Spleen (tissue), 11 donors: ENCODE measurements around the gene IGLON5. TPM values are rescaled to one million over a fixed set of nuclear protein-coding genes. Genes with fewer than 3 reads are reported as not detected.

Experiments
- DNase-seq: peaks from one replicate; pipeline ENCODE4 v3.0.0-alpha.2; 2020
- H3K27ac ChIP-seq, 8 donors: fragments of 200-600 bp; sonication (generic) in 7 of 8; 1 replicate in 4 of 8; 2 replicates in 4 of 8; pipeline versions ENCODE4 v1.5.0 to v1.8.0; 2016 to 2021; ENCODE audit warnings: inconsistent platforms in 4 of 8, mild to moderate bottlenecking in 4 of 8, moderate library complexity in 1 of 8
- H3K27me3 ChIP-seq, 7 donors: fragments of 200-600 bp; sonication (generic) in 6 of 7; replicated peaks in 1 of 7; 1 replicate in 4 of 7; 2 replicates in 3 of 7; pipeline versions ENCODE4 v1.5.0 to v1.8.0; 2016 to 2021; ENCODE audit warnings: inconsistent platforms in 3 of 7, mild to moderate bottlenecking in 1 of 7
- H3K36me3 ChIP-seq, 6 donors: fragments of 200-600 bp; sonication (generic) in 5 of 6; 1 replicate in 4 of 6; 2 replicates in 2 of 6; pipeline versions ENCODE4 v1.5.0 to v1.8.0; 2016 to 2021; ENCODE audit warnings: inconsistent platforms in 2 of 6
- H3K4me1 ChIP-seq, 6 donors: fragments of 200-600 bp; sonication (generic) in 5 of 6; 1 replicate in 3 of 6; 2 replicates in 3 of 6; pipeline versions ENCODE4 v1.5.0 to v1.8.0; 2016 to 2021; ENCODE audit warnings: inconsistent platforms in 3 of 6
- H3K4me3 ChIP-seq, 8 donors: fragments of 200-600 bp; sonication (generic) in 7 of 8; 1 replicate in 4 of 8; 2 replicates in 4 of 8; pipeline versions ENCODE4 v1.5.0 to v1.8.0; 2016 to 2021; ENCODE audit warnings: inconsistent platforms in 4 of 8, mild to moderate bottlenecking in 4 of 8, moderate library complexity in 2 of 8
- H3K9me3 ChIP-seq, 8 donors: fragments of 200-600 bp; sonication (generic) in 7 of 8; 1 replicate in 4 of 8; 2 replicates in 4 of 8; pipeline versions ENCODE4 v1.5.0 to v1.8.0; 2016 to 2021; ENCODE audit warnings: inconsistent platforms in 4 of 8
- CTCF ChIP-seq, 11 experiments: fragments of 200-600 bp in 7 of 11; fragments of 450-650 bp in 4 of 11; sonication (generic) in 4 of 11; IDR thresholded peaks in 8 of 11; conservative IDR thresholded peaks in 3 of 11; 1 replicate in 7 of 11; 2 replicates in 4 of 11; pipeline versions ENCODE4 v1.4.0 to v1.8.0; 2016 to 2021; ENCODE audit warnings: antibody characterized with exemption in 11 of 11, inconsistent platforms in 4 of 11, mild to moderate bottlenecking in 1 of 11
- POLR2A ChIP-seq, 3 donors: fragments of 450-650 bp; IDR thresholded peaks; one replicate each; pipeline ENCODE4 v1.5.1; 2017; ENCODE audit warnings: antibody characterized with exemption in 3 of 3, mild to moderate bottlenecking in 1 of 3
- POLR2AphosphoS5 ChIP-seq, 3 donors: sonication (generic); formaldehyde crosslinking; IDR thresholded peaks; one replicate each; pipeline ENCODE4 v1.5.1; 2017; ENCODE audit warnings: antibody characterized with exemption in 3 of 3
- WGBS, 5 donors: extraction: QIAGEN DNeasy Blood & Tissue Kit in 3 of 5; methylation state at CpG; one replicate each; pipeline versions ENCODE4 v1.1.5 to v1.1.7; 2013 to 2018; 5-methylcytosine and 5-hydroxymethylcytosine counted together
- intact Hi-C: fragments of 100-400 bp; cut with DNase I; formaldehyde crosslinking; loops from one replicate; pipeline ENCODE4 v1.15.0; 2023; ENCODE audit warnings: low total_unique reads
- polyA plus RNA-seq, 3 donors: library from polyadenylated mRNA; stranded (reverse); fragments of 200-250 nt; gene quantifications; one replicate each; pipeline ENCODE4 v1.2.1, GENCODE V29; 2013
- total RNA-seq, 7 donors: library from RNA; depleted of rRNA in 3 of 7; stranded (reverse); fragments of >200 nt in 3 of 7; fragmentation: NEBNext Ultra II Directional in 4 of 7; extraction: Animal tissue kit (Norgen Biotek cat#: 25700) in 4 of 7; gene quantifications; one replicate each; pipeline versions ENCODE4 v1.1.0 to v1.2.1, GENCODE V29; 2016 to 2021
- donor health status: healthy with polysubstance abuse.
- donor health status: DM: no; HTN: no; CAD: no; lungs with moderate emphysema.
- donor health status: DM: no; HTN: no; CAD: no.
- donor health status: Bipolar disorder and iron deficiency.
- donor health status: healthy.
- donor health status: DM: no; HTN: no; CAD: no.
- donor health status: DM: yes; HTN: yes; CAD: no.

IGLON5 gene
- total and polyA plus RNA-seq, 10 donors = 0.03 TPM; not detected in 9

- Histone ChIP-seq H3K27ac (no peak overlapping the region), H3K36me3 (no peaks in the 10 kb centered on the region), H3K4me3 (no peak overlapping the region), H3K4me1 (peaks cover 0 to 13% (median under 1%) of the 10 kb centered on the region in 6 donors), H3K27me3 (no peaks in the 10 kb centered on the region), H3K9me3 (peaks cover 0 to 18% (median 9%) of the 10 kb centered on the region in 8 donors)
- 89 to 96% (median 92%) methylated on average over 9 of the region's 9 CpGs for WGBS, 5 donors
- intact Hi-C loops = no loop called here
- no peak for TF ChIP-seq CTCF (IDR thresholded peaks at IDR 0.05 in 8 of 11, conservative IDR thresholded peaks at IDR 0.05 in 3 of 11)
- TF ChIP-seq POLR2A (IDR thresholded peaks at IDR 0.05) = no peak
- no peak for TF ChIP-seq POLR2AphosphoS5 (IDR thresholded peaks at IDR 0.05)
- DNase-seq = peak; percentile 40
These were observed 68.9 kb downstream of the IGLON5 start for GRCh38 chr19:51380379-51380778.

Other genes with a start within 250 kb of the IGLON5 start
- gene KLK13, start 246.6 kb upstream of the IGLON5 start, total RNA-seq = not detected
- under 1 TPM in 1 of 3 donors, not detected in 2; 0.13 TPM for gene KLK13, start 246.6 kb upstream of the IGLON5 start, polyA plus RNA-seq
- gene KLK14, start 228.8 kb upstream of the IGLON5 start, total RNA-seq = under 1 TPM in 2 of 7 donors, not detected in 5; 0.44 to 0.63 TPM
- gene KLK14, start 228.8 kb upstream of the IGLON5 start, polyA plus RNA-seq = under 1 TPM; 0.12 to 0.33 (median 0.22) TPM
- gene CTU1, start 203.2 kb upstream of the IGLON5 start, total RNA-seq = 1 to 10 TPM; 4.5 to 8.2 (median 6.5) TPM
- 1 to 10 TPM; 1.1 to 4.0 (median 2.6) TPM for gene CTU1, start 203.2 kb upstream of the IGLON5 start, polyA plus RNA-seq
- gene SIGLEC9, start 186.7 kb upstream of the IGLON5 start, total RNA-seq = 10 to 100 TPM; 26.9 to 81.3 (median 42.1) TPM
- 10 to 100 TPM in 1 of 3 donors, 1 to 10 TPM in 2; 4.6 to 13.5 (median 5.7) TPM for gene SIGLEC9, start 186.7 kb upstream of the IGLON5 start, polyA plus RNA-seq
- gene SIGLEC7, start 169.3 kb upstream of the IGLON5 start, total RNA-seq = 10 to 100 TPM; 23.1 to 59.9 (median 31.3) TPM
- 10 to 100 TPM in 2 of 3 donors, 1 to 10 TPM in 1; 6.8 to 16.5 (median 11.0) TPM for gene SIGLEC7, start 169.3 kb upstream of the IGLON5 start, polyA plus RNA-seq
- 10 to 100 TPM; 32.6 to 77.8 (median 65.4) TPM for gene CD33, start 86.6 kb upstream of the IGLON5 start, total RNA-seq
- gene CD33, start 86.6 kb upstream of the IGLON5 start, polyA plus RNA-seq = 10 to 100 TPM in 2 of 3 donors, 1 to 10 TPM in 1; 9.6 to 19.2 (median 16.6) TPM
- gene SIGLECL1, start 60.6 kb upstream of the IGLON5 start, total RNA-seq = under 1 TPM in 1 of 7 donors, not detected in 6; 0.88 TPM
- under 1 TPM in 1 of 3 donors, not detected in 2; 0.26 TPM for gene SIGLECL1, start 60.6 kb upstream of the IGLON5 start, polyA plus RNA-seq
- gene VSIG10L, start 30.5 kb downstream of the IGLON5 start, total RNA-seq = 1 to 10 TPM; 1.1 to 2.6 (median 1.6) TPM
- gene VSIG10L, start 30.5 kb downstream of the IGLON5 start, polyA plus RNA-seq = 1 to 10 TPM; 1.2 to 2.3 (median 1.7) TPM
- gene ETFB, start 54.7 kb downstream of the IGLON5 start, total RNA-seq = 10 to 100 TPM; 41.4 to 78.0 (median 54.1) TPM
- 100 to 1,000 TPM in 1 of 3 donors, 10 to 100 TPM in 2; 81.6 to 133 (median 93.5) TPM for gene ETFB, start 54.7 kb downstream of the IGLON5 start, polyA plus RNA-seq
- gene CLDND2, start 57.4 kb downstream of the IGLON5 start, total RNA-seq = 1 to 10 TPM in 5 of 7 donors, not detected in 2; 2.1 to 4.9 (median 2.5) TPM
- 1 to 10 TPM in 1 of 3 donors, under 1 TPM in 2; 0.36 to 3.4 (median 0.77) TPM for gene CLDND2, start 57.4 kb downstream of the IGLON5 start, polyA plus RNA-seq
- gene NKG7, start 61.0 kb downstream of the IGLON5 start, total RNA-seq = 100 to 1,000 TPM in 3 of 7 donors, 10 to 100 TPM in 4; 54.5 to 144 (median 94.1) TPM
- 10 to 100 TPM; 30.8 to 43.7 (median 37.8) TPM for gene NKG7, start 61.0 kb downstream of the IGLON5 start, polyA plus RNA-seq
- not detected for gene LIM2, start 76.3 kb downstream of the IGLON5 start, total RNA-seq
- not detected for gene LIM2, start 76.3 kb downstream of the IGLON5 start, polyA plus RNA-seq
- gene C19orf84, start 78.9 kb downstream of the IGLON5 start, total RNA-seq = 1 to 10 TPM in 1 of 7 donors, under 1 TPM in 2, not detected in 4; 0.20 to 2.4 (median 0.28) TPM
- under 1 TPM; 0.13 to 0.23 (median 0.19) TPM for gene C19orf84, start 78.9 kb downstream of the IGLON5 start, polyA plus RNA-seq
- 100 to 1,000 TPM in 4 of 7 donors, 10 to 100 TPM in 3; 68.9 to 155 (median 102) TPM for gene SIGLEC10, start 106.0 kb downstream of the IGLON5 start, total RNA-seq
- 10 to 100 TPM; 38.0 to 47.3 (median 41.2) TPM for gene SIGLEC10, start 106.0 kb downstream of the IGLON5 start, polyA plus RNA-seq
- 10 to 100 TPM in 4 of 7 donors, 1 to 10 TPM in 3; 2.2 to 39.3 (median 10.1) TPM for gene SIGLEC8, start 146.8 kb downstream of the IGLON5 start, total RNA-seq
- 1 to 10 TPM; 1.1 to 5.1 (median 3.5) TPM for gene SIGLEC8, start 146.8 kb downstream of the IGLON5 start, polyA plus RNA-seq
- not detected for gene CEACAM18, start 166.9 kb downstream of the IGLON5 start, total RNA-seq
- gene CEACAM18, start 166.9 kb downstream of the IGLON5 start, polyA plus RNA-seq = not detected
- gene SIGLEC12, start 190.2 kb downstream of the IGLON5 start, total RNA-seq = 10 to 100 TPM in 3 of 7 donors, 1 to 10 TPM in 4; 4.0 to 65.1 (median 7.0) TPM
- 1 to 10 TPM; 2.0 to 5.3 (median 2.4) TPM for gene SIGLEC12, start 190.2 kb downstream of the IGLON5 start, polyA plus RNA-seq
- 1 to 10 TPM in 6 of 7 donors, under 1 TPM in 1; 0.91 to 5.8 (median 3.6) TPM for gene SIGLEC6, start 220.0 kb downstream of the IGLON5 start, total RNA-seq
- 1 to 10 TPM in 1 of 3 donors, under 1 TPM in 2; 0.27 to 1.6 (median 0.30) TPM for gene SIGLEC6, start 220.0 kb downstream of the IGLON5 start, polyA plus RNA-seq